Measurements from ENCODE around the gene SLC18A3.

GRCh38 chr10:49606981-49607535, 3.1 kb upstream of the SLC18A3 start:
- TF ChIP-seq CTCF (IDR thresholded peaks at IDR 0.05; ENCODE audit: poor library complexity) = no peak
- TF ChIP-seq EZH2 (IDR thresholded peaks at IDR 0.05; ENCODE audit: borderline replicate concordance) = no peak
